Lower leg skin (tissue), 3 donors: Measurements from ENCODE around the gene RAB3C.

ENCODE experiments used
- POLR2A ChIP-seq, 2 donors: fragments of 450-650 bp; IDR thresholded peaks; one replicate each; pipeline ENCODE4 v1.6.1; 2016 to 2017; ENCODE audit warnings: antibody characterized with exemption in 2 of 2, mild to moderate bottlenecking in 1 of 2, moderate library complexity in 1 of 2
- TF ChIP-seq, protein P1 (sequence below), 3 donors: fragments of 450-650 bp; IDR thresholded peaks; one replicate each; pipeline ENCODE4 v1.5.1; 2016; ENCODE audit warnings: antibody characterized with exemption in 3 of 3, mild to moderate bottlenecking in 3 of 3, moderate library complexity in 2 of 3

DNA sequence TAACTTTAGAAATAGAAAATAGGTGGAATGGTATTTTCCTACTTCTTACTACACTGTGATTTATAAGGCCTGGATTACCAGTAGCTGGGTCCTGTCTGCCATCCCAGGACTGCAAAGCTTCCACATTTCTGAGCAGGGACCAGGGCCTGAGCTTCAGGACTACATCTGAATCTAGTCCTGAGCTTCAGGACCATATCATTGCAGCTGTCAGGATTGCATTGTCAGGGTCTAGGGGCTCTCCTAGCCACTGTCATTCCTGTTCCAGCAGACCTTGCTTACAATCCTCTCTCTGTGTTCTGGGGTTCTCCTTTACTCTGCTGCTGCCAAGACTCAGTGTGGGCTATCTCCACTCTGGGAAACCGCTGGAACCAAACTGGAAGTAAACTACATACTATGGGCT is 16.3 kb downstream of the RAB3C start:
- TF ChIP-seq POLR2A (IDR thresholded peaks at IDR 0.05): no peak
- TF ChIP-seq, protein P1, sequence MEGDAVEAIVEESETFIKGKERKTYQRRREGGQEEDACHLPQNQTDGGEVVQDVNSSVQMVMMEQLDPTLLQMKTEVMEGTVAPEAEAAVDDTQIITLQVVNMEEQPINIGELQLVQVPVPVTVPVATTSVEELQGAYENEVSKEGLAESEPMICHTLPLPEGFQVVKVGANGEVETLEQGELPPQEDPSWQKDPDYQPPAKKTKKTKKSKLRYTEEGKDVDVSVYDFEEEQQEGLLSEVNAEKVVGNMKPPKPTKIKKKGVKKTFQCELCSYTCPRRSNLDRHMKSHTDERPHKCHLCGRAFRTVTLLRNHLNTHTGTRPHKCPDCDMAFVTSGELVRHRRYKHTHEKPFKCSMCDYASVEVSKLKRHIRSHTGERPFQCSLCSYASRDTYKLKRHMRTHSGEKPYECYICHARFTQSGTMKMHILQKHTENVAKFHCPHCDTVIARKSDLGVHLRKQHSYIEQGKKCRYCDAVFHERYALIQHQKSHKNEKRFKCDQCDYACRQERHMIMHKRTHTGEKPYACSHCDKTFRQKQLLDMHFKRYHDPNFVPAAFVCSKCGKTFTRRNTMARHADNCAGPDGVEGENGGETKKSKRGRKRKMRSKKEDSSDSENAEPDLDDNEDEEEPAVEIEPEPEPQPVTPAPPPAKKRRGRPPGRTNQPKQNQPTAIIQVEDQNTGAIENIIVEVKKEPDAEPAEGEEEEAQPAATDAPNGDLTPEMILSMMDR (IDR thresholded peaks at IDR 0.05): no peak
